ENCODE results near the gene KNTC1.
A peak's percentile ranks its signal among the peaks of the same experiment; 100 is the strongest.
"Not testable (repeated sequence)": the region's sequence is repeated elsewhere in the genome, so short reads cannot be mapped to it uniquely, and the experiment has no call there.

Gene KNTC1

DNA sequence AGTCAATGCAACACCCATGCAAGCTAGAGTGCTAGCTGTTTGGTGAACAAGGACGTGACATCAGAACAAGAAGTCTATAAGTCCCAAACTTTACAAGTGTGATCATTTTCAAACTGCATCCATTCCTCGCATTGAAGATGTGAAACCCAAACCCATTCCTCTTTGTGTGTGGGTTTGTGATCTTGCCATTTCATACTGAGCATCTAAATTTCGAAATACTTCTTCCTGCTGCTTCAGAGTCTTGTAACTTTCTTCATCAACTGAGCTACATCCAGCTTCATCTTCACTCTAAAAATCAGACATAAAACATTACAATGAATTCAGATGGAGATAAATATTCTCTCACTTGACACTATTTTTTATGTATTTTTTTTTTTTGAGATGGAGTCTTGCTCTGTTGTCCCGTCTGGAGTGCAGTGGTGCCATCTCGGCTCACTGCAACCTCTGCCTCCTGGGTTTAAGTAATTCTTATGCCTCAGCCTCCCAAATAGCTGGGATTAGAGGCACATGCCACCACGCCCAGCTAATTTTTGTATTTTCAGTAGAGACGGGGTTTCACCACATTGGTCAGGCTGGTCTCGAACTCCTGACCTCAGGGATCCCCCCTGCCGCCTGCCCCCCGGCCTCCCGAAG is 21.5 kb upstream of the KNTC1 start:
- no peak for DNase-seq (ENCODE audit: low read depth, low spot score)

DNA sequence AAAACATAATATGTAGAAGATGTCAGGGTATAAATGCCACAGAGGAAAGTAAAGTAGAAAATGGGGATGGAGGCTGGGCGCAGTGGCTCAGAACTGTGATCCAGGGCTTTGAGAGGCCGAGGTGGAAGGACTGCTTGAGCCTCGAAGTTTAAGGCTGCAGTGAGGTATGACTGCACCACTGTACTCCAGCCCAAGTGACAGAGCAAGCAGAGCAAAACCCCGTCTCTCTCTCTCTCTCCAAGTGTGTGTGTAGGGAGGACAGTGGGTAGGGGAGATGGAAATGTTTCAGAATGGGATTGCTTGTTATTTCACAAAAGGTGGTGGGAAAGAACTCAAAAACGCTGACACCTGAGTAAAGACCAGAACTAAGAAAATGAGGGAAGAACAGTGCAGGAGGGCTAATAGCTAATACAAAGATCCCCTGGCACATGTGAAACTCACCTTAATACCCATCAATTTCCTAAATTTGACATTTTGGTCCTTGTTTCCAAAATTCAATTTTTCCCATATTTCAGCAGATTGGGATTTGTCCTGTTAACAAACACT is 20.6 kb upstream of the KNTC1 start:
- no peak for DNase-seq (ENCODE audit: low read depth, low spot score)

DNA sequence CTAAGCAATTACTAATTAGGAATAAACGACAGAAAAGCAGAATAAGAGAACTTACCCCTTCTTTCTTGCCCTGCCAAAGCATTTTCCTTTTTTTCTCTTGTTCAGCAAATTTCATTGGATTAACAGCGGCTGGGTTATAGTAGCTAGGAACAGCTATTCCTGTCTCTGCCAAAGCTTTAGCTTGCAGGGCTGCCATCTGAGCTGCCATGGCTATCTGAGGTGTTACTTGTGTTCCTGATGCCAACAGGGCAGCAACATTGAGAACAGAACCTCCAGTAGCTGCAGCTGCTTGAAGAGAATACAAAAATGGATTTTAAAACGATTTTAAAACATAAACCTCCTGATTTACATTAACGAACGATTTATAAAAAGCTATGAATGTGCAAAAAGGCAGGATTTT is 18.9 kb upstream of the KNTC1 start:
- no peak for DNase-seq (ENCODE audit: low read depth, low spot score)

DNA sequence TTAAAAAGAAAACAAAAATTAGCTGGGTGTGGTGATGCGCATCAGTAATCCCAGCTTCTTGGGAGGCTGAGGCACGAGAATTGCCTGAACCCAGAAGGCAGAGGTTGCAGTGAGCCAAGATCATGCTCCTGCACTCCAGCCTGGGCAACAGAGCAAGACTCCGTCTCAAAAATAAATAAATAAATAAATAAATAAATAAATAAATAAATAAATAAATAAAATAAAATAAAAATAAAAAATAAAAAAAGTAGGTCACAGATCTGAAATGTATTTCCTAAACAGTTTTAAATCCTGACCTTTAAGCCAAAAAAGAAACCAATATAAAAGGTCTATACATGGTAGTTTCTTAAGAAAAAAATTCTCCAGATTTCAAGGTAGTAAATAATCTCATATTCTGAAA is 14.0 kb upstream of the KNTC1 start:
- not testable (repeated sequence) for DNase-seq (ENCODE audit: low read depth, low spot score)

DNA sequence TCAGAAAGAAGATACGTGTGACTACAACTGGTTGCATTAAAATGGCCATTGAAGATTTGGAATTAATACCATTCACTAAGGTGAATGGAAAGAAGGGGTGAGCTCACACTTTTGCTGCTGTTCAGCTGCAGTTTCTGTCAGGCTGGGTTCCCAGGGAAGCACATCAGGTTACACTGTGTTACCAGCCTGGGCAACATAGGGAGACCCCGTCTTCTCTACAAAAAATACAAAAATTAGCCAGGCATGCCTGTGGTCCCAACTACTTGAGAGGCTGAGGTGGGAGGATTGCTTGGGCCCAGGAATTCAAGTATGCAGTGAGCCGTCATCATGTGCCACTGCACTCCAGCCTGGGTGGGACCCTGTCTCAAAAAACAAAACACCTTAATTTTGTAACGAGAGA is 13.4 kb upstream of the KNTC1 start:
- no peak for DNase-seq (ENCODE audit: low read depth, low spot score)

DNA sequence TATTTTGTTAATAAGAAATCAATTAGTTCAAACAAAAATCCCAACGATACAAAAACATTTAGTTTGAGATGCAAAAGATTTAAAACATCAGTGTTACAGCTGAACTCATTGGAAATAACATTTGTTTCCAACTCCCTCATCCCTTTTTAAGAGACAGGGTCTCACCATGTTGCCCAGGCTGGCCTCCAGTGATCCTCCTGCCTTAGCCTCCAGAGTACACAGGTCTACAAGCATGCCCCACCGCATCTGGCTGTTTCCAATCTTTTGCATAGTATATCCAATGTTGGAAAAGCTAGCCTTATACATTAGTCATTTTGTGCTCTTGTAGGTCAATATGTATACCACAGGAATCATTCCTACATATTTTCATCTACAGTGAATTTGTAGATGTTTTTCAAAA is 11.8 kb upstream of the KNTC1 start:
- no peak for DNase-seq (ENCODE audit: low read depth, low spot score)

DNA sequence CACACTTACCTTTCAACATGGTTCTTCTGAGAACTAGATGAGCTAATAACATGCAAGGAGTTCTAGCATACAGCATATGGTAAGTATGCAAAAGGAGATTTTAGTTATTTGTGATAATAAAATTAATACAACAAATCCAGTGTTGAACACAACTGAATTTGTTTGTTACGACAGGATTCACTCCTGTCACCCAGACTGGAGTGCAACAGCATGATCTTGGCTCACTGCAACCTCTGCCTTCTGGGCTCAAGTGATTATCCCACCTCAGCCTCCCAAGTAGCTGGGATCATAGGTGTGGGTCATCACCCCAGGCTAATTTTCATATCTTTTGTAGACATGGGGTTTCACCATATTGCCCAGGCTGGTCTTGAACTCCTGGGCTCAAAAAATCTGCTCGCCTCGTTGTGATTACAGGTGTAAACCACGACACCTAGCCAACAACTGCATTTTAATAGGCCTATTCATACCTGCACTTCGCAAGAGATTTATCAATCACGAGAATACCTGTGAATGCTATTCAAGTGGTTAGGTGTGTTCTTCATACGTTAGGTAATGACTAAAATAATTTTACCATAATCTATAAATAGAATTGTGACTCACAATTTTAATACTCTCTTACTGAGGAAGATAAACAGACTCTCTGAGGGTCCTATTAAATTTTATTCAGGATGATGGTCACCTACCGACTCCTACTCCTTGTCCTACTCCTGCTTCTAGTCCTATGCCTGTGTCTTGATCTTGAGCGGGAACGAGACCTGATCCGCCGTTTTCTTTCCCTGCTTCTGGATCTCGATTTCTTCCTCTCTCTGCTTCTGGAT is 10.3 kb upstream of the KNTC1 start:
- DNase-seq (ENCODE audit: low read depth, low spot score), result no peak

DNA sequence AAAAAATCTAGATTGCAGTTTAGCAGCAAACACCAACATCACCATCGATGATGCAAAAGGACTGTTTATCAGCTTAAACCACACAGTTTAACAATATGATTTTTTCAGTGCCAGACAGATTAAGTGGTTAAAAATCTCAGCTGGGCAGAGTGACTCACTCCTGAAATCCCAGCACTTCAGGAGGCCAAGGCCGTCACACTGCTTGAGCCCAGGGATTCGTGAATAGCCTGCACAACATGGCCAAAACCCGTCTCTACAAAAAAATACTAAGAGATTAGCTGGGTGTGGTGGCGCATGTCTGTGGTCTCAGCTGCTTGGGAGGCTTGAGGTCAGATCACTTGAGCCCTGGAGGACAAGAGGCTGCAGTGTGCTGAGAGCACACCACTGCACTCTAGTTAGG is 9.2 kb upstream of the KNTC1 start:
- no peak for DNase-seq (ENCODE audit: low read depth, low spot score)

DNA sequence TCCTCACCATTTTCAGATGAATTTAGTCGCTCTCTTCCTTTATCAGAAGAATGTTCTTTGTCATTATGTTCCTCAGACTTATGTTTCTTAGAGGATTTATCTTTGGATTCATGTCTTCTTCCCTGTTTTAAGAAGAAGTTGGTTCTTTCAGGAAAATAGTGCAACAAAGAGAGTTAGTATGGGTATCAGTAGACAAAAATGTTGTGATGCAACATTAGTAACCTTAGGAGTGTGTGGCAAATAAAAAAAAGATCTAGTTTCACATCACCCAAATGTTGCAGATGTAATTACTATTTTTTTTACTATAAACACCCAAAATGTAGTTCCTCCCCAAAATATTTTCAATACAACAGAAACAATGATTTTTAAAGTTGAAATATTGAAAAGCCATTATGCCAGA is 8.1 kb upstream of the KNTC1 start:
- DNase-seq (ENCODE audit: low read depth, low spot score), result no peak

DNA sequence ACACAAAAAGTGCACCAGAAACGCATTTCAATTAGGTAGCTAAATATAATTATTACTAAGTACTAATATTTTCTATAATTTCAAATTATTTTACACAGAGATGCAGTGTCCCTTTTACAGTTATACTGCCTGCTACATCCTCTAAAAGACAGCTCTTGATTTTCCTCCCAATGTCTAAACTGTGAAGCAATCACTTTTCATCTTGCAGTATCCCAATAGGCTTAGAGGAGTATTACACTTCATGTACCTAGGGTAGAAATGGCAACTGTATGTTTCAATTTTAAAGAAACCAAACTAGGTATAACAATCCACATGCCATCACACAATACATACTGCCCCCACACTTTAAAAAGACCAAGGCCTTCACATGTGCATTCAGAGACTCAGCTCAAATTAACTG is 7.6 kb upstream of the KNTC1 start:
- no peak for DNase-seq (ENCODE audit: low read depth, low spot score)

DNA sequence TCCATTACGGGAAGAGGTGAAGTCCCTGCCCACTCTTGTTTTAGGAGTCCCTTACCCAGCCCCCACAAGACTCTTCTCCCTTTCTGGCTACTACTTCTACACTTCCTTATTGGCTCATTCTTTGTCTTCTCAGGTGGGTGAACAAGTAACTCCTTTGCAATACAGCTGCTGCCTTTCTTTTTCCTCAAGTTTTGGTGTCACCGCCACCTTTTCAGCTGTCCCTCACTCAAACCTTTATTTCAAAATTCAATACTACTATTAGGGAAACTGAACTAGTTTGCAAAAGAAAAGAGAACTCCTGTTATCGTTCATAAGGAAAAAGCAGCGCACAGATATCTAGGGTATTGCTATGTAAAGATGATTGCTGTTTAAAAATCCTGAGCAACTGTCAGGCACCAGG is 6.4 kb upstream of the KNTC1 start:
- no peak for DNase-seq (ENCODE audit: low read depth, low spot score)

DNA sequence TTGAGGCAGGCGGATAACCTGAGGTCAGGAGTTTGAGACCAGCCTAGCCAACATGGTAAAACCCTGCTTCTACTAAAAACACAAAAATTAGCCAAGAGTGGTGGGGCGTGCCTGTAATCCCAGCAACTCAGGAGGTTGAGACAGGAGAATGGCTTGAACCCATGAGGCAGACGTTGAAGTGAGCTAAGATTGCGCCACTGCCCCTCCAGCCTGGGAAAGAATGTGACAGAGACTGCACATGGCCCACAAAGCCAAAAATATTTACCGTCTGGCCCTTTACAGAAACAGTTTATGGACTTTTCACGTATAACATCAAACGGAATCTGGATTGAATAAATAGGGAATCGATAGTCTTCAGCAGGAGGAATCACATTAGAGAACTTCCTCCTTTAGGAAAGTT is 3.8 kb upstream of the KNTC1 start:
- DNase-seq (ENCODE audit: low read depth, low spot score), result no peak

DNA sequence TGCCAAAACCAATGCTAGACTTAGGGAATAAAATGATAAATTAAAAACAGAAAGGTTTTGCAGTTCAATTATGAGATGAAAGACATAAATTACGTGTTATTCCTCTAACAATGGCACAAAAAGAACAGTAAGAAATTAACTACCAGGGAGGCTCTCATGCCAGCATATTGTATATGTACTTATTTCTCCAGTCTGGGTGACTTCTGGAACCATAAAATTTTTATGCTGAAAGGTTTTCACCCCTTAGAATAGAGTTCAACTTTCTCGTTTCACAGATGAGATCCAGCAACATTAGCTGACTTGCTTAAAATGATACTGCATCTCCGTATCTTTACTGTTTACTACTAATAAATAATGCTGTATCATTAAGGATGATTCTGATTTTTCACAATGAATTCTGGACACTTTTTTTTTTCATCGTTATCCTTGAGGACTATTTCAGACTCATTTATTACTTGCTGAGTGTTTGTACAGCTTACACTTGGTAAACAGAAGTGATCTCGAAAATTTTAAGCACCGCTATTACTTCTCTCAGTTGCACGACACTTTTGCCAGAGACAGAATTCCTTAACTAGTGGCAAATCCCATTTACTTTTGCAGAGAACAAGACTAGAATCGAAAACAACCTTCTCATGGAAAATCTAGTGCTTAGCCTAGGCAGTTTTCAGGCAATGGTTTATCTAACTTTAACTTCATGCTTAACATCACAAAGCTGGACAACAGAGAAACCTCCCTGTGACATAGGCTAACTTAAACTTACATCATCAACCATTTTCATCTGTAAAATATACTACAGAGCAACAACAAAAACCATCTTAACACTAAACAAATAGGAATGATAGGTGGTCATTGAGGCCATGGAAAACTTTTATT is 3.0 kb upstream of the KNTC1 start:
- no peak for DNase-seq (ENCODE audit: low read depth, low spot score)

DNA sequence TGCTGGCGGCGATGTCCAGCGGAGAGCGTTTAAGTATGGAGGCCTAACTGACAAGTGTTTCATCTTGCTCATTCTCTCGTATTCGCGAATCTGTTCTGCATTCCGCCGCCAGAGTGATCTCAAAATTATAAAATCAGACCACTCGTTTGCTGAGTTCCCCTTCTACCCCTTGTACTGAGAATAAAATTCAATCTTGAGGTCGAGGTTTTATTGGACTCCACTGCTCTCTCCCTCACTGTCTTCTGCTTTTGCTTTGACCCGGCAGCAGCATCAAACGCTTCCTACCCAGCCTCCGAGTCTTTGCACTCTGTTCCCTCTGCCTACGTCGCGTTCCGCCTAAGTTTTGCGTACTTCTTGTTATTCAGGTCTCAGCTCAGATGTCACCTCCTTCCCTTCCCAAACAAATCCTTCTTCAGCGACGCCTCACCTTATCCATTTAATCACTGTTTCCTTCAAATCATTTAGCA is 462 bp downstream of the KNTC1 start:
- peak; percentile 10 for DNase-seq (ENCODE audit: low read depth, low spot score)

DNA sequence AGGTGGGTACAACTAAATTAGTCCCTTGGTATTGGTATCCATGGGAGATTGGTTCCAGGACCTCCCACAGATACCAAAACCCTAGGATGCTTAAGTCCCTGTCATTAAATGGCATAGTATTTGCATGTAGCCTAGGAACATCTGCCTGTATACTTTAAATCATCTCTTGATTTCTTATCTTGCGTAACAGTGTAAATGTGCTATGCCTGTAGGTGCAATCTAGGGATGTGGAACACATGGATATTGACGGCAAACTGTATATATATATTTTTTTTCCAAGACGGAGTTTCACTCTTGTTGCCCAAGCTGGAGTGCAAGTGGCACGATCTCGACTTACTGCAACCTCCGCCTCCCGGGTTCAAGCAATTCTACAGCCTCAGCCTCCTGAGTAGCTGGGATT is 1.5 kb downstream of the KNTC1 start:
- no peak for DNase-seq (ENCODE audit: low read depth, low spot score)

DNA sequence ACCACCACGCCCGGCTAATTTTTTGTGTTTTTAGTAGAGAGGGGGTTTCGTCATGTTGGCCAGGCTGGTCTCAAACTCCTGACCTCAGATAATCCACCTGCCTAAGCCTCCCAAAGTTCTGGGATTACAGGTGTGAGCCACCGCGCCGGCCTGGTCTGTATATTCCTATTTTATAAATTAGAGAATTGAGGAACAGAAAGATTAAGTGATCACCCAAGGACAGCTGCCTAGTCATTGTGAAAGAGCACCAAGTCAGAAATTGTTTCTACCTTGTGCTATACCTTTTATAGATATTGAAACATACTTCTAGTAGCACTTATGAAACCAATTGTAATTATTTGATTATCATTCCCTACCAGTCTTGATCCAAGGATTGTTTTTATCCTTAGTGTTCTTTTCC is 1.9 kb downstream of the KNTC1 start:
- DNase-seq (ENCODE audit: low read depth, low spot score), result no peak

DNA sequence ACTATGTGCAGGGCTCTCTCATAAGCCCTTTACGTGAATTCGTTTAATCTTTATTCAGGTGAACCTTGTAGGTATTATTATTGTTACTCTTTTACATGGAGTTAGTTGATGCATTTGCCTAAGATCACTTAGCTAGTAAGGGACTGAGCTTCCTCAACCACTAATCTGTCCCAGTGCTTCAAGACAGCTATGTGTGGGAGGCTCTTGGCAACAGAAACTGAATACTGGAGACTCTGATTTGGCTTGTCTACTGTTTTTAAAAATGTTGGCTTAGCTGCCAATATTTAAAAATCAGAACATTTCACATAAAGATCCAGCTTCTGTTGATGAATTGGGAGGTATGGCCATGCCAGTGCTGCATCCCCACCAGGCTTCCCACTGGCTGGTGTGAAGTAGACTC is 6.8 kb downstream of the KNTC1 start:
- no peak for DNase-seq (ENCODE audit: low read depth, low spot score)

DNA sequence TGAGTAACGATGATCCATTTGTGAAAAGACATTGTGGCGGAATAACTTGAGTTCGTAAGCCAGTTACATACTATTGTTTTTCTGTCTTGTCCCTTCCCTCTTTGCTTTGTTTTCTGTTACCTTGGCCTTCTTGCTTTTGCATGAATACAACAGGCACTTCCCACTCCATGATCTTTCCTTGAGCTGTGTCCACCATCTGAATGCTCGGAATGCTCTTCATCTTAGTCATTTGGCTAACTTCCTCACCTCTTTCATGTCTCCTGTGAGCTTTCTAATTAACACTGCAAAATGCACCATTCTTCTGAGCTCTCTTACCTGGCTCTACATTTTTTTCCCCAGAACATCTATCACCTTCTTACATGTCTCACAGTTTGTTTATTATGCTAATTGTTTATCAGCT is 10.0 kb downstream of the KNTC1 start:
- no peak for DNase-seq (ENCODE audit: low read depth, low spot score)

DNA sequence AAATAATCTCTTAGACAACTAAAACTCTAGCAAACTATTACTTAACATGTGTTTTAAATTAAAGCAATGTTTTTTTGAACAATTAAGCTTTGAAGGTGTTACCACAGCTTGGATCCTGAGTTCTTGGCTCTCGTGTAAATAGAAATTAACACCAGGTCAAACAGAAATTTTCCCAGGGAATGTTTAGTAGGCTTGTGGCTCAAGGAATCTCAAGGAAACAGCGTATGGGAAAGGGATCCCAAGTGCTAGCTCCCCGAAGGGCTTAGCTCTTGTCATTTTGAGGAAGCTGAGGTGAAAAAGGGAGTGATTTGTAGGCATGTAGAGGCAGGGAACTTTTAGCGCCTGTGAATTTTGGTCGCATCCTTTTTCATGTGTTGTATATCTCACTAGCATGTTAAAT is 11.4 kb downstream of the KNTC1 start:
- DNase-seq (ENCODE audit: low read depth, low spot score), result no peak

DNA sequence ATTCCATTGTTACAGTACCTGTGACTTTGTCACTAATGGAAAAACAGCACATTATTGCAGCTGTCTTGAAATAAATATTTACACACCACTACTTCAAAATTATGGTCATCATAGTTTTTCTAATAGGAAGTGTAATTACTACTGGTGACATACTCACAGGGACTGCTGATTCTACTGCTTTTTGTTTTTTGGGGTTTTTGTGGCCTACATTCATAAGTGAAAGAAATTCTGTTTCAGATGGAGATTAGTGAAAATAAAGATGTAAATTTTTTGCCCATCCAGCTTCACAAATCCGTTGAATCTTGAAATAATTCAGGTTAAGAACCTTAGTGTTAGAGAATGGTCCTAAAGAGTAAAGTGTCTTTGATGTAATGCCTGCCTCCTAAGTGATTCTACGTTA is 17.5 kb downstream of the KNTC1 start:
- DNase-seq (ENCODE audit: low read depth, low spot score), result no peak

DNA sequence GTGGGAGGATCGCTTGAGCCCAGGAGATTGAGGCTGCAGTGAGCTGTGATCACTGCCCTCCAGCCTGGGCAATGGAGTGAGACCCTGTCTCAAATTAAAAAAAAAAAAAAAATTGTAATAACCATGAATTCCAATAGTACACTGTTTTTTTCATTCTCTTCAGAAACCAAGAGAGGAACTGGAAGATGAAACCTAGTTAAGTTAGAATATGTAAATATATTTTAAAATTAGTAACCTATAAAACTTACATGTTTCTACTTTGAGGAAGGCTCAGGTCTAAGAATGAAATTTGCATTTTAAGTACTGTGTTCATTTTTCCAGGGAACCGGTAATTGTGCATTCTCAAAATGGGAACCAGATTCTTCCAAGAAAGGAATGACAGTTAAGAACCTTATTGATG is 18.8 kb downstream of the KNTC1 start:
- no peak for DNase-seq (ENCODE audit: low read depth, low spot score)

DNA sequence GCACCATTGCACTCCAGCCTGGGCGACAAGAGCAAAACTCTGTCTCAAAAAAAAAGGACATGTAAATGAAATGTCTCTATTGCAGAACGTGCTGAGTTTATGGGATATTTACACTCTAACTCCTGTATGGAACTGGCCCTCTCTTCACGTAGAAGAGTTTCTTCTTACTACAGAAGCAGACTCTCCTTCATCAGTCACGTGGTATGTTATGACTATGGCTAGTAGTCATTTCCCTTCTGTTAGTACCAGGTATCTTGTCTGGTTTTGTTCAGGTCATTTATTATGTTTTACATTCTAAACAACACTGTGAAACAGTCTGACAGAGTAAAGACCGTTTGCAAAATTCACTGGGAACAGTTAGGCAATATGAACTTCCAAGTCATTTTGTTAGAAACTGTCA is 20.3 kb downstream of the KNTC1 start:
- DNase-seq (ENCODE audit: low read depth, low spot score), result no peak

Measured in activated CD4-positive, CD25-positive, alpha-beta regulatory T cell treated with anti-CD3 and anti-CD28 coated beads, Interleukin-2, amount 50 U/mL, for 16 hours (primary cell).